Measurements from ENCODE around the gene SLC6A6.

The SLC6A6 gene

DNA sequence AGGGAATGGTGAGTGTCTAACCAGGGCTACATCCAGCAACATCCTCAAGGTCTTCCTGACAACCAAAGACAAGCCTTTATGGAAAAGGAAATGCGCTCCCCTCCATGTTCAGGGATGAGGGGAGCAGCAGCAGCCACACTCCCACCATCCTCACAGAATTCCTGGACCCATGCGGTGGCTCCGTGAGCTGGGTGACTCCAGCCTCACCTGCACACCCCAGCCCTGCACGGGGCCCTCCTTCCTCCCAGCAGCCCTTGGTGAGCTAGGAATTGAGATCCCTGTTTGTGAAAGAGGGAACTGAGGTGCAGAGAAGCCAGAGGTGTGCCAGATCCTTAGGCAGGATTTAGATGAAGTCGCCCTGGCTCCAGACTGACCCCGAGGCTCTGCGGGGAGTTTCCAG is 85.4 kb downstream of the SLC6A6 start:
- no peak for DNase-seq (ENCODE audit: low spot score)

DNA sequence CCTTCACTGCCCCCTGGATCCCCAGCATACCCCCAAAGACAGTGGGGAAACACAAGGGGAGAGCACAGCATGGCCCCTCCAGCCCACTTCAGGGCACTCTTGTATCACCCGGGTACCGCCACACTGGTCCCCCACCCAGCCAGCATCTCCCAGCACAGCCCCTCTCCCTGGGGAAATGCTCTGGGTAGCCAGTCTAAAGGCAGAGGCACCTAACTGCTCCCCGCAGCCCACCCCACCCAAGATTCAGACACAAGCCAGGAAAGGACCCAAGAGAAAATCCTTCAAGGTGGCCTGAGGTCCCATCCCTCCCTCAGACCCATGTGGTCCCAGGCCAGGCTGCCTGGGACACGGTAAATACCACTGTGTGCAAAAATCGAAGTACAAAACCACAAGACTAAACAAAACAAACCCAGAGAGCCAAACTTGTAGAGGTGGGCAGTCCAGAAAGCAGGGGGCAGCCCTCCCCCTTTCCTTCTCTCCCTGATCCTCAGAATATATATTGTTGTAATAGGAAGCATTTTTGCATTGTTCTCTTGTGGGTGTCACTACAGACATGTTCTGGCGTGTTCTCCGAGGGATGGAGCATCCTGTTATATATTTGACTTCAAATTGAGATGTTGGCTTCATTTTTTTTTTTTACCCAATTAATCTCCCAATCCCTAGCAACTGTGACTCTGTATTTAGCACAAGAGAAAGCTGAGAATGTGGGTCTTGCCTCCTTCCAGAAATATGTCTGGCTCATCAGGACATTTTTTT is 86.1 kb downstream of the SLC6A6 start:
- DNase-seq (ENCODE audit: low spot score), result no peak

DNA sequence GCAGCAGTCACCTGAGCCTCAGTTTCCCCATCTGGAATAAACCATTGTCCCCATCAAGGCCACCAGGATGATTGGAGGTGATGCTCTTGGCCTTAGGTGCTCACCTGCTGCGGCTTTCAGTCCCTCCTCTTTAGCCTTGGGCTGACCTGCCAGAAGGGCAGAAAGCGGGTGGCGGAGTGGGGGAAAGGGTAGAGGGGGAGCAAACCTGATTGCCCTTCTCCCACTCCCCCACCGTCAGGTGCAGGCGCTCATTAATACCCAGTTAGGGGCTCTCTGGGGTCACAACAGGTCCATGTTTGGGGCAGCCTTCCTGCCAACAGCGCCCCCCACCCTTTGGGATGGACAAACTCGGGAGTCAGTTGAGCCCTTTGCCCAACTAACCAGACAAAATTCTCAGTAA is 87.2 kb downstream of the SLC6A6 start:
- no peak for DNase-seq (ENCODE audit: low spot score)

DNA sequence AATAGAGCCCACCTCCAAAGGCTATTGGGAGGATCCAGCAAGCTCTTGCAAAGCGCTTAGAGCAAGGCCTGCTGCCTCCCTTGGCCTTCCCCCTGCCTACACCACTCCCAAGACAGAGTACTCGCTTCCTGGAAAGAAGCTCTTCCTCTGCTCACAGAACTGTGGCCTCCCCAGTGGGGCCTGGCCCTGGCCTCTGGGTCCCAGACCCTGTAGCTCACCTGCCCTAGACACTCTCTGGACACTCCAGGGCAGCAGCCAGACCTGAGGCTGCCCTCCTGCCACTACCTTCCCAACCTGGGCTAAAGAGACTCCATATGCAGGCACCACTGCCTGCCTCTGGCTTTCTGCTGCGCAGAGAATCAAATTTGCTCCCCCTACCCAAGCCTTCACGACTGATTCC is 87.8 kb downstream of the SLC6A6 start:
- no peak for DNase-seq (ENCODE audit: low spot score)

DNA sequence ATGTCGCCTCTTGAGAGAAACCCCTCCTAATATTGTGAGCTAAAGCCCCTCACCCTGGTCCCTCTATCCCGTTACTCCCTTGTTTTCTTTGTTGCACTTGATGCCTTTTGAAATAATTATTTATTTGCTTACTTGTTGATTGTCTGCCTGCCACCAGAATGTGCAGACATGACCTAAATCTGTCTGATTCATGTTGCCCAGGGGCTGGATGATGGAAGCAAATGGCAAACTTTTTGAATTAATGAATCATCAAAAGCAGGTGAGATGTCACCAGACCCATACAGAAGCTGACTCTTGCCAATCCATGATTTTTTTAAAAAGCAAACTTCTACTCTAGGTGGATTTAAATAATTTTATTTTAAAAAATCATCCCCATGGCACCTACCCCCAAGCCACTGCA is 88.4 kb downstream of the SLC6A6 start:
- no peak for DNase-seq (ENCODE audit: low spot score)

DNA sequence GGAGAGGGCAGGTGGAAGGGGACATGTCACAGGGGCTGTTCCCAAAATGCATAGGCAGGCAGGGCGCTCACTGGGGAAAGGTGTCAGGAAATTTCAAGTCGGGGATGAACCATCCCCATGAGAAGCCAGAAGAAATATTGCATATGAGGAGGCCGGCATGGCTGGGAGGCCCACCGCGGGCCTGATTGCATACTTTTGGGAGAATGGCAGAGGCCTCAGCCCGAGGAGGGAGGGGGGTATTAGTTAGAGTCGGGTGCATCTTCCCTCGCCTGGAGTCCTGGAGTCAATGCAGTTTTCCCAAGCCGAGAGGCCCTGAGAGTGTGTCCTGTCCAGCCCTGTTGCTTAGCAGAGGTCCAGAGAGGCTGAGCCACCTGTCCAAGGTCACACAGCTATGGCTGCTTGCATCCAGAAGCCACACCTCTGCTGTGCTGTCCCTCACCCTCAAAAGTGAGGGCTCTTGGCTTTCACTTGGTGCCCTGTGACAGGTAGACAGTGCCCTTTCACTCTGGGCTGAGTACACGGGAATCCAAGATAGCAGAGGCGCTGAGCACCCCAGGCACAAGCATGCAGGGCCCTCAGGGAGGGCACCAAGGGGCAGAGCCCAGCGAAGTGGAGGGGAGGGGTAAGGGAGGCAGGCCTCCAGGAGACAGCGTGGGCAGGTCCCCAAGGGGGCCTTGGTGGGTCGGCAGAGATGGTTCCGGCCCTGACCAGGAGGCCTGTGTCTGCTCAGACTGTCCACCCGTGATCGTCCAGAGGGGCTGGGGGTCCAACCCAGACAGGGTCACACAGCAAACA is 89.2 kb downstream of the SLC6A6 start:
- DNase-seq (ENCODE audit: low spot score), result no peak

DNA sequence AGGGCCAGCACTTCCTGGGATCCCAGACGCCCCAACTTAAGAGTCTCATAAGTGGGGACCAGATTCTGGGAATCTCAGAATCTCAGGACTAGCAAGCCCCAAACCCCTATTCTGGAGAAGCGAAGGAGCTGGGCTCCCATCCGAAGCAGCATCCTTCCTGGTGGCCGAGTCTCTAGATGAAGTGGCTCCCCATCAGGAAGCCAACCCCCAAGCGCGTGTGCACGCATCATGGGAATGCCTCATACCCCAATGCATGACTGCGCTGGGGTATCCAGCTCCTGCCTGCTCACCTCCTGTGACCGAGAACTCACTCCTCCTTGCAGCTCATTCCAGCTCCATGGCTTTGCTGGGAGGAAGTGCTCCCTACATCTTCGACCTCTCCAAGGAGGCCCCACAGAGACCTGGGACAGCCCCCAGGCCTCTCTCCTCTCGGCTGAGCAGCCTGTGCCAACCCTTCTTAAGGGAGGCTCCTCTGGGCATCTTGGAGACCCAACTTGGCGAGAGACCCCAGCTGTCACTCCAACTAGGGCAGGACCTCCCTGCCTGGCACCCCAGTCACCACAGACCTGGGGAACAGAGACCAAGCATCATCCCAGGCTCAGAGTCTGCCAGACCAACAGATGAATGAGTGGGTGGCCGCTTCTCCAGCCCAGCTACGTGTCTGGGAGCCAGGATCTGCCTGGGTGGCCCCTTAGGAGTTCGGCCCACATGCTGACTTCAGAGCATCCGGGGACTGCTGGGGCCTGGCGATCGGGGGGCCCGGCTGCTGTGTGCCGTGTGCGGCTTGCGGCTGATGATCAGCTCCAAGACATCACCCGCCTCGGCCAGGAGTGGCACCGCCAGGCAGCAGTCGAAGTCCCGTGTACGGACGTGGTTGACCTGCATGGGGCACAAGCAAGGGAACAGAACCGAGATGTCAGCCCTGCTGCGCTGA is 90.8 kb downstream of the SLC6A6 start:
- DNase-seq (ENCODE audit: low spot score), result no peak

DNA sequence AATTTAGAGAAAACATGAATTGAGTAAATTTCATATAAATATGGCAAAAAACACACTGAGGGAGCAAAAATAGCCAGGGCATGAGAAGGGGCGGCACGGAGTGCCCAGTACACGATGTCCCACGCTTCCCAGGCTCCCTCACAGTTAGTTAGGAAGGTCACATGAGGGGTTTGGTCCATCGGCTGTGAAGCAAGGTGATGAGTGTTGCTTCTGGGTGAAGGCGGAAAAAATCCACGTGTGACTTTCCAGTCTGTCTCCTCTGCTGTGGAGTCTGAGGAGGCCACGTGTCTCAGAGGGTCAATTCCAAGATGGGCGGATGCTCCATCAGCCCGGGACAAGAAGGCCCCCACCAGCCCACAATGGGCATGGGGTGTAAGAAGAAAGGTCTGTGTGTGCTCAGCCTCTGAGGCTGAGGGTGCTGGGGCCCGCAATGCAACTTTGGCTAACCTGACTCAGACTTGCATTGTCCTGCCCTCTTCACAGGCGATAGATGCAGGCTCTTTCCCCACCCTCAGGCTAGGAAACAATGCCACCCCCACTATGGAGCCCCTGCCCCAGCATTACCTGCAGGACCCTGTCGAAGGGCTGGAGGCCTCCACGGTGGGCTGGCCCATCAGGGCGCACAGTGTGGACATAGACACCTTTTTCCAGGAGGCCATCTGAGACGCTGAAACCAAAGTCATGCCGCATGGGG is 92.0 kb downstream of the SLC6A6 start:
- no peak for DNase-seq (ENCODE audit: low spot score)

DNA sequence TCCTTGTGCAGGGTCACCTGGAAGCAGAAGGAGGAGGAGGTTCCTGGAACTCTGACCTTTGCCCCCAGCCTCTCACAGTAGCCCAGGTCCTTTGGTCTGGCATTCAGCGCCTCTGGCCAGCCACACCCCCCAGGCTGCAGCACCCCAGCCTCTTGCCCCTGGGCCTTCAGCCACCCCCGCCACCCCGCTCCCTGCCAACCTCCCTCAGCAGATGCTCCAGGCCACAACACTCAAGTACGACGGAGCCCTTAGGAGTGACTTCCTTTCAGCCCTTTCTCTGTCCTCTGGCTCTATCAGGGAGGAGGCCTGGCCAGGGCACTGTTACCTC is 92.5 kb downstream of the SLC6A6 start:
- DNase-seq (ENCODE audit: low spot score), result no peak

DNA sequence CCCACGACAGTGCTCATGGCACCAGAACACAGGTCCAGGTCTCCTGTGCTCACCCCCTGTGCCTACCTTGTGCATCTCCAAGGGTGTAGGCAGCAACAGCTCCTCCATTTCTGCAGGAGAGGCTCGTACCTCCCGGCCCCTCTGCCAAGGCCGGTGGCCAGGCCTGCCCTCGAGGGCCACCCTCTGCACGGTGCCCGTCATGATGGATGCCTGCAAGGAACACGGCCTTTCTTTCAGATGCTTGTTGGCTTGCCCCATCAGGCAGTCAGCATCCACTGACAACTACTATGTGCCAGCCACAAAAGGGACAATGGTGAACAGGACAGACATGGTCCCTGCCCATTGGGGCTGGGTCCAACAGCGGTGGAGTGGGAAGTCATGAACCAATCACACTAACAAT is 93.9 kb downstream of the SLC6A6 start:
- DNase-seq (ENCODE audit: low spot score), result no peak

DNA sequence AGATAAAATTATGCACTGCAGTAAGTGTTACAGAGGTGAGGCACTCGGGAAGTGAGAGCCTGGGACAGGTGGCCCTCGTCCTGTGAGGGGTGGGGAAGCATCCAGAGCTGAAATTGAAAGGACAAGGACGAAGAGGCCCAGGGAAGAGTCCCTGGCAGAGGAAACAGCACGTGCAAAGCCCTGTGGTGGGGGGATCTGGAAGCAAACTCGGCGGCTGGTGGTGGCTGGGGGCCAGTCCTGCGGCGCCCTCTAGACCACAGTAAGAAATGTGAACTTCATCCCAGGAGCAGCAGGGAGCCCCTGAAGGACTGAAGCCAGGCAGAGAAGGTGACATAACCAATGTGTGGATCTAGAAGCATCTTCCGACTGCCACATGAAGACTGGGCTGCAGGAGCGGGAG is 94.9 kb downstream of the SLC6A6 start:
- DNase-seq (ENCODE audit: low spot score), result no peak

DNA sequence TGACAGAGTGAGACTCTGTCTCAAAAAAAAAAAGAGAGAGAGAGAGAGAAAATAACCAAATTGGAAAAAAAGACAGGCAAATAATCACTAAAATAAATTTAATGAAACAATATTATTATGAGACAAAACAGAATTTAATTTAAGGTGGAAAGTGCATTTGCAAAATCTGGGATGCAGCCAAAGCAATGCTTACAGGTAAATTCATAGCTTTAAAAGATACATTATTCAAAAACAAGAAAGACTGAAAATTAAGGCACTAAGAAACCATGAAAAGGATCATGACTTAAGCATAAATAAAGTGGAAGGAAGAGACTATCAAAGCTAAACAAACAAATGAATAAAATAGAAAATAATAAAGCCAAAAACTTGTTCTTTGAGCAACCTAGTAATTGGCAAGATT is 100.1 kb downstream of the SLC6A6 start:
- DNase-seq (ENCODE audit: low spot score), result no peak

DNA sequence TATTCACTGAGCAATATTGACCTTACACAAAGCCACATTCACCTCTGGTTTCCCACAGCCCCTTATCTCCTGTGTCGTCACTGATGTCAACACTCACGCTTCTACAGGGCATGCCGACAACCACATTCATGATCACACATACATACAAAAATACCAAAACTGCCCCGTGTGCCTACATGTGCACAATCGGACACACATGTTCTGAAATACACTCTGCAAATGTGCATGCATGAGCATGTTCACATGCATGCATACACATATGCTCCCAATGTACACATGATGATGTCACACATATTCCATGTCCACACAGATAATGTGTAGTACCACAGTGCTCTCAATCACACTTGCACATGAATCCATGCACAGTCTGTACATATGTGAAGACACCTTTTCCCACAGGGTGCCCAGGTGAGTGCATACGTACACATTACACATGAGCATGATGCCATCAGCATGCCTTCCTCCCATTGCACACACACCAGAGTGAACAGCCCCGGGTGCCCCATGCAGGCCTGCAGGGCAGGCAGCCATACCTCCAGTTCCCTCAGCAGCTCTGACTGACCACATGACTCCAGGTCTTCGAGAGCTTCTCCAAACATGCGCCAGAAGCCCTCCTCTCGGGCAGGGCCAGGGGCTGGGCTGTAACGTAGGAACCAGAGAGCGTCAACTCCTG is 100.8 kb downstream of the SLC6A6 start:
- no peak for DNase-seq (ENCODE audit: low spot score)

DNA sequence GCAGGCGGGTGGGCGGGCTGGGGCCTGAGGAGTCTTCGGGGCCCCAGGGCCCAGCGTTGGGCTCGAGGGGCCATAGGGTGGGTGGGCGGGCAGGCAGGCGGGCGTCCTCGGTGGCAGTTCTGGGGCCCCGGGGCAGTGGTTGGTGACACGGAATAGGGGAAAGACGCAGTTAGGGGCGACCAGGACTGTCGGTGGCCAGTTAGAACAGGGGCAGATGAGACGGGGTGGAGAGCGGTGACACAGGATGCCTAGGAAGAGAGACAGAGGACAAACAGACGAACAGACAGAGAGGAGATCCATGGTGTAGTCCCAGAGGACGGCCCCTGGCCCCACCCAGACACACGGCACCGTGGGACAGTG is 101.3 kb downstream of the SLC6A6 start:
- no peak for DNase-seq (ENCODE audit: low spot score)

DNA sequence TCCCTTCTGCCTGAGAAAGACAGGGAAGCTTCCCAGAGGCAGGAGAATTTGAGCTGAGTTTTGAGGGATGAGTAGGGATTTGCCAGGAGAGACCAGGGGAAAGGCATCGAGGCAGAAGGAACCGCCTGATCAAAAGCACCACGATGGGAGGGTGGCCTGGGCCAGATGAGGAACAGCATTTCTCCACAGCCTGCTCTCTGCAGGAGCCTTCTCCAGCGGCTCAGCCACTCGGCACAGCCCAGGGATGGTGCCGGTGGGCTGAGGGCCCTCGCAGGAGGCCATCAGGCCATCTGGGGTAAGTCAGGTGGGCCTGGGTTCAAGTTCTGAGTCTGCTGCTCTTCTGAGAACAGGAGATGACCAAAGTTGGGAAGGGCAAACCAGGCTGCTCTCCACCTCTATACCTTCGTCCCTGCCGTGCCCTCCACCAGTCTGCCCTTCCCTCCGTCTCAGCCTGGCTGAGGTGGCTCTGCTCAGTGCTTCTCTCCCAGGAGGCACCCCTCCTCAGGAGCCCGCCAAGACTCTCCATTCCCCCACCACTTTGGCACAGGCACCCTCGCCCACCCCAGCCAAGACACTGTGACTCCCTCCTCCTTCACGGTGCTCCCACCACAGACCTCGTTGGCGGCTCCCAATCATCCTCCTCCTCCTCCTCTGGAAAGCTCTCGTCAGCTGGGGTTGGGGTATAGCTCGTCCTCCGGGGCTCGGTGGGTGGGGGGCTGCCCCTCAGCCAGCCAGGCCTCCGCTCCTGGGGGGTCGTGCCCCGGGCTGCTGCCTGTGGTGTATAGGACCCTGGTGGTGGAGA is 102.8 kb downstream of the SLC6A6 start:
- DNase-seq (ENCODE audit: low spot score), result no peak

DNA sequence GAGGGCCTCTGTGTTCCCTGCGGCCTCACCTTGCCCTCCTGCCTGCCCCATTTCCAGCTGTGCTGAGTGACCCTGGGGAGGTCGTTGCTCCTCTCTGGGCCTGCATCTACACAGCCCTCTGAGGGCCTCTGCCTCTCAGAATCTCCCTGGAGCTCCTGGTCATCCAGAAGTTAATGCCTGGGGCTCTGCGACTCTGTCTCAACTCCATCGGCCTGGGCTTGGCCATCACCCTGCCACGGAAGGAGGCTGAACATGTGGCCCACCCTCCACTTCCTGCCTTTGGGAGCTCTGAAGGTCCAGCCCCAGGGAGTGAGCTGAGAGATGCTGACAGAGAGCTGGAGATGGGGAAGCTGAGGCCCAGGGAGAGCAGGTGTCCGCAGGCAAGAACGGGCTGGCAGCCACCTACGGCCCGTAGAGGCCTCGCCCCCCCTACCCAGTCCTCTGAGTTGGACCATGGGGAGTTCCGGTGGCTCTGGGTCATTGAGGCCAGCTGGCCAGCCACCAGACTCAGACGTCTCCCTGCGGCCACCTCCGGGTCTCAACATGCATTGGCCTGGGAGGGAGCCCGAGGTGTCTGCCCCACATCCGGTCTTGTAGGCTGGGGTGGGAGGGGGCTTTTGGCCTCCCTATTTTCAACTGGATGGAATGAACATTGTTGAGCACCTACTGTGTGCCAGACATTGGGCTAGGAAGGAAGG is 103.5 kb downstream of the SLC6A6 start:
- DNase-seq (ENCODE audit: low spot score), result no peak

DNA sequence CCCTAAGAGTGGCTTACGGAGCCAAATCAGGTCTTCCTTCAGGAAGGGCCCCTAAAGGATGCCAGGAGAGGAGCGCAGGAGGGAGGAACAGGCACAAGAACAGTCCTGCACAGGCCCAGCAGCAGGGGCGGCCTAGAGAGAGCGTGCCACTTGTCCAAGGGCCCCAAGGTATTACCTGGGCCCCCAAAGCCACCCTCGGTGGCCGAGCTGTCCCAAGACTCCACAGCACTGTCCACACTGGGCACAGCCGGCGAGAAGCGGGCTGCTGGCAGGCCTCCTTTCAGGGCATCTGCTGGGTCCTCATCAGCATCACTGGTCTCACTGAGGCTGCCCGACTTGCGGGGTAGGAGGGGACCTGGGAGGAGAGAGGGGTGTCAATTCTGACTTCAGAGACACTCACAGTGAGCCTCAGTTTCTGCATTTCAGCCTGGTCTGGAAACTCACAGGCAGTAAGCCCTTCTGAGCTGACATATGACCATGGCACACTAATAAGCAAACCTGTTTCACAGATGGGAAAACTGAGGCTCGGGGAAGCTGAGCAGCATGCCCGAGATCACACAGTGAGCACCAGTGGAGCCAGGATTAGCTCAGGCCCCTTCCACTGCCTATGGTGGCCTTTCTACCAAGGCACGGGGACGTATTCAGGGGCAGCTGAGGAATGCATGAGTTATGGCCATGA is 104.4 kb downstream of the SLC6A6 start:
- no peak for DNase-seq (ENCODE audit: low spot score)

DNA sequence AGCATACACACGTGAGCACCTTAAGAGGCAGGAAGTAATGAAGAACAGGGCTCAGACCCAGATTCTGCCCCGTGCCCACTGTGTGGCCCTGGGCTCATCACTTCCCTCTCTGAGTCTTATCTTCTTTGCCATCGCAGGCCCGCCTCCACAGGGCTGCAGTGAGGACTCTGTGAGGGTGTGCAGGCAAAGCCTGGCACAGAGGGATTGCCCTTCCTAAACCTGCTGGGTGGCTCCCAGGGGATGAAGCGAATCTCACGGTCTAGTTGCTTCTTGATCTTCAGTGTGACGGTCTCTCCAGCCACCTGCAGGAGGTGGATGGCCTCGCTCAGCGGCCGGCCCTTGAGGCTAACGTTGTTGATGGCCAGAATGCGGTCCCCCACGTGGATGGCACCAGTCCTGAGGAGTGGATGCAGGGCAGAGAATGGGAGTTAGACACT is 104.9 kb downstream of the SLC6A6 start:
- DNase-seq (ENCODE audit: low spot score), result no peak

DNA sequence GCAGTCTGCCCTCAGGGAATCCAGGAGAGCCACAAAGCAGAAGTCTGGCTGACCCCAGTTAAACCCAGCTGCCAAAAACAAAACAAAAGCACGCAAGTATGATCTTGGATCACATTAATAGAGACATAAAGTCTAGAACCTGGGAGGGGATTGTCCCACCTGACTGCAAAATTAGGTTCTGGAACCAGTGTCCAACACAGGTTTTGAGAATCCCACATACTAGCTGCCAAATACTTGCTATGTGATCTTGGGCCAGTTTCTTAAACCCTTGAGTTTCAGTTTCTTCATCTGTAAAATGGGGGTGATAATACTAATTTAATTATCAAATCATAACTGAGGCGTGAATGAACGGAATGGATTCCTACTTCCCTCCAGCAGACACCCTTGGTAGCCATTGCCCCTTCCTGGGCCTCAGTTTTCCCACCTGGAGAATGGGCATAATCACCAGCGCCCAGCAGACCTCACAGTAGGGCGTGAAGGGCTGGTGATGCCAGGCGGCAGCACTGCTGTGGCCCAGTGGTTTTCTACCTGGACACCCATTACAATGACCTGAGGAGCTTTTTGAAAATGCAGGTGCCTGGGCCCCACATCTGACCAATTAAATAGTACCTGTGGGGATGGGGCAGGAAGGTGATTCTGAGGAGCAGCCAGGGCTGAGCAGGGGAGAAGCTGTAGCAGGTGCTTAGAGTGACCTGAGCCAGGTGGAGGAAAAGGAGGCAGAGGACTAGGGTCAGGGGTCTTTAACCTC is 105.5 kb downstream of the SLC6A6 start:
- no peak for DNase-seq (ENCODE audit: low spot score)
